B cell (primary cell): Measurements from ENCODE around the gene LHPP. TPM values are rescaled to one million over a fixed set of nuclear protein-coding genes. Genes with fewer than 3 reads are reported as not detected.

Source experiments
- ATAC-seq: fragments of 200-7000 bp; cut with Tn5 transposase; one replicate; pipeline ENCODE4 v1.10.0; 2021; ENCODE audit warnings: low read depth, mild to moderate bottlenecking, moderate number of reproducible peaks, moderate library complexity
- CTCF ChIA-PET: fragments of 350-600 bp; sonication (Branson Sonifier 250); formaldehyde crosslinking; loops from one replicate; lab custom pipeline; 2021; ENCODE audit warnings: antibody characterized with exemption, inconsistent platforms; lab: Charles Lee
- POLR2A ChIA-PET: fragments of 350-600 bp; sonication (Branson Sonifier 250); formaldehyde crosslinking; loops from one replicate; lab custom pipeline; 2021; ENCODE audit warnings: antibody characterized with exemption; lab: Charles Lee
- DNase-seq: peaks from one replicate; pipeline ENCODE4 v3.0.0; 2013
- H2AFZ ChIP-seq: 2 replicates; pipeline ENCODE4 v1.6.1; 2012; ENCODE audit warnings: mild to moderate bottlenecking, low read depth, low read length; ENCODE audit not compliant: insufficient read depth, poor library complexity, severe bottlenecking
- H3K27ac ChIP-seq, 2 donors: 1 replicate in 1 of 2; 2 replicates in 1 of 2; pipeline ENCODE4 v1.5.1; 2012 to 2013; ENCODE audit warnings: low read length in 2 of 2, mild to moderate bottlenecking in 2 of 2, moderate library complexity in 1 of 2
- H3K27me3 ChIP-seq, 4 experiments: fragments of 200-600 bp in 1 of 4; sonication (generic) in 1 of 4; replicated peaks in 1 of 4; 1 replicate in 2 of 4; 2 replicates in 2 of 4; pipeline versions ENCODE4 v1.6.1 to v1.7.0; 2013 to 2016; ENCODE audit warnings: low read length in 3 of 4, mild to moderate bottlenecking in 2 of 4, mixed read lengths in 1 of 4, moderate library complexity in 1 of 4; ENCODE audit not compliant: insufficient read depth in 4 of 4, control insufficient read depth in 3 of 4; ENCODE audit errors: control extremely low read depth in 1 of 4
- H3K36me3 ChIP-seq, 2 experiments: replicated peaks in 1 of 2; 1 replicate in 1 of 2; 2 replicates in 1 of 2; pipeline versions ENCODE4 v1.6.1 to v1.7.1; 2013; ENCODE audit warnings: low read length in 1 of 2; ENCODE audit not compliant: insufficient read depth in 2 of 2, control insufficient read depth in 1 of 2; ENCODE audit errors: control extremely low read depth in 1 of 2, extremely low read depth in 1 of 2
- H3K4me1 ChIP-seq, 2 donors: fragments of 200-600 bp in 1 of 2; sonication (generic) in 1 of 2; 1 replicate in 1 of 2; 2 replicates in 1 of 2; pipeline versions ENCODE4 v1.5.1 to v1.6.1; 2013 to 2017; ENCODE audit warnings: low read length in 2 of 2; ENCODE audit not compliant: control insufficient read depth in 2 of 2, insufficient read depth in 2 of 2
- H3K4me2 ChIP-seq: replicated peaks from 2 replicates; pipeline ENCODE3; 2012; ENCODE audit warnings: mild to moderate bottlenecking, low read depth, low read length; ENCODE audit not compliant: poor library complexity, severe bottlenecking
- H3K4me3 ChIP-seq, 5 experiments: fragments of 200-600 bp in 1 of 5; sonication (generic) in 1 of 5; 1 replicate in 3 of 5; 2 replicates in 2 of 5; pipeline versions ENCODE4 v1.5.1 to v1.7.0; 2011 to 2016; ENCODE audit warnings: low read length in 4 of 5, mild to moderate bottlenecking in 4 of 5, low read depth in 2 of 5, control low read depth in 1 of 5, moderate library complexity in 1 of 5; ENCODE audit not compliant: insufficient read depth in 1 of 5; ENCODE audit errors: control extremely low read depth in 1 of 5, extremely low read depth in 1 of 5
- H3K79me2 ChIP-seq: fragments of 200-600 bp; sonication (generic); one replicate; pipeline ENCODE4 v1.6.0; 2016; ENCODE audit warnings: low read length; ENCODE audit not compliant: control insufficient read depth, insufficient read depth
- H3K9ac ChIP-seq: fragments of 200-600 bp; sonication (generic); 2 replicates; pipeline ENCODE4 v1.6.1; 2017; ENCODE audit warnings: mild to moderate bottlenecking, low read length, moderate library complexity
- H3K9me3 ChIP-seq, 3 donors: one replicate each; pipeline versions ENCODE4 v1.6.1 to v1.7.1; 2013; ENCODE audit warnings: low read length in 2 of 3; ENCODE audit not compliant: control insufficient read depth in 2 of 3, insufficient read depth in 1 of 3; ENCODE audit errors: control extremely low read depth in 1 of 3
- H4K20me1 ChIP-seq: 2 replicates; pipeline ENCODE4 v1.6.0; 2012; ENCODE audit warnings: mild to moderate bottlenecking, low read length; ENCODE audit not compliant: insufficient read depth, control insufficient read depth, poor library complexity, severe bottlenecking
- H3K27ac Mint-ChIP-seq: one replicate; pipeline ENCODE4 v1.8.0; 2021; ENCODE audit warnings: mixed read lengths
- H3K27me3 Mint-ChIP-seq: one replicate; pipeline ENCODE4 v1.8.0; 2021; ENCODE audit warnings: mixed read lengths
- H3K4me1 Mint-ChIP-seq: one replicate; pipeline ENCODE4 v1.8.0; 2021; ENCODE audit warnings: mixed read lengths
- H3K4me3 Mint-ChIP-seq: one replicate; pipeline ENCODE4 v1.8.0; 2021; ENCODE audit warnings: mixed read lengths
- H3K9me3 Mint-ChIP-seq: one replicate; pipeline ENCODE4 v1.8.0; 2022; ENCODE audit warnings: mixed read lengths; ENCODE audit not compliant: insufficient read depth
- CTCF ChIP-seq: fragments of 200-600 bp; IDR thresholded peaks from one replicate; pipeline ENCODE4 v1.8.0; 2022; ENCODE audit warnings: antibody characterized with exemption, mild to moderate bottlenecking
- EZH2 ChIP-seq: IDR thresholded peaks from 2 replicates; pipeline ENCODE4 v1.6.1; 2012; ENCODE audit warnings: borderline replicate concordance, low read depth, mild to moderate bottlenecking, moderate library complexity, low read length; ENCODE audit not compliant: insufficient read depth, poor library complexity, severe bottlenecking
- WGBS: methylation state at CpG from one replicate; pipeline ENCODE4 v1.1.5; 2013; ENCODE audit warnings: missing lambda C conversion rate; ENCODE audit not compliant: insufficient coverage; 5-methylcytosine and 5-hydroxymethylcytosine counted together
- intact Hi-C: fragments of 100-400 bp; cut with micrococcal nuclease; formaldehyde crosslinking; loops from one replicate; pipeline ENCODE4 v1.10.0; 2022
- polyA plus RNA-seq: library from polyadenylated mRNA; depleted of rRNA; stranded (reverse); fragments of >200 nt; gene quantifications from 2 replicates; pipeline ENCODE4 v1.2.3, GENCODE V29; 2012
- total RNA-seq, 2 donors: library from RNA; stranded (reverse); fragments of 120-200 nt in 1 of 2; gene quantifications; 1 replicate in 1 of 2; 2 replicates in 1 of 2; pipeline versions ENCODE4 v1.2.3 to v1.2.4, GENCODE V29; 2013 to 2022

LHPP gene
- total and polyA plus RNA-seq, 2 donors (not counting 1 experiment from before 2014, with no cell fraction given) = 60.2 to 83.5 TPM

GRCh38 chr10:124616040-124616835, 154.6 kb downstream of the LHPP start:
- Histone ChIP-seq H3K4me3 (no peak overlapping the region), H4K20me1 (no peaks in the 10 kb centered on the region), H3K9me3 (peaks cover 0 to 9% (median 0%) of the 10 kb centered on the region in 3 donors), H2AFZ (no peak overlapping the region), H3K36me3 (peaks cover 0 to 39% of the 10 kb centered on the region in 2 experiments), H3K9ac (no peak overlapping the region), H3K27ac (peak overlapping the region; percentile 97 to 98), H3K79me2 (peaks cover 83% of the 10 kb centered on the region), H3K27me3 (no peaks in the 10 kb centered on the region), H3K4me1 (peaks cover 96 to 100% of the 10 kb centered on the region in 2 donors), H3K4me2 (peak overlapping the region; percentile 83)
- WGBS = 86% methylated on average over 26 of the region's 30 CpGs
- Mint-ChIP-seq H3K27me3 (no peaks in the 10 kb centered on the region), H3K4me1 (peaks cover 92% of the 10 kb centered on the region), H3K4me3 (peak overlapping the region; percentile 39), H3K9me3 (no peaks in the 10 kb centered on the region), H3K27ac (peak overlapping the region; percentile 99)
- TF ChIP-seq EZH2 = no peak
- no peak for TF ChIP-seq CTCF
- POLR2A ChIA-PET = interaction anchor here (0.7 to 11.6 kb wide), 4 partner anchors 11 to 126 kb away, joined by 3 to 163 read pairs (median 5); no protein-coding TSS in a partner anchor
- DNase-seq (no peak), ATAC-seq (no peak)
- intact Hi-C loops = loop anchor here (10.0 kb wide), 1 partner anchor 151 kb away; the partner anchor contains the start of gene LHPP
- CTCF ChIA-PET = interaction anchor here (0.9 to 7.2 kb wide), 10 partner anchors 11 to 125 kb away, joined by 3 to 91 read pairs (median 4); no protein-coding TSS in a partner anchor

- H3K27me3 Mint-ChIP-seq = no peaks in the 10 kb centered on the region
- POLR2A ChIA-PET = interaction anchor here (1.2 to 11.6 kb wide), 3 partner anchors 11 to 126 kb away, joined by 4 to 163 read pairs (median 6); no protein-coding TSS in a partner anchor
- Histone ChIP-seq H3K9me3 (peaks cover 0 to 9% (median 0%) of the 10 kb centered on the region in 3 donors), H3K4me1 (peaks cover 96 to 100% of the 10 kb centered on the region in 2 donors), H3K79me2 (peaks cover 84% of the 10 kb centered on the region), H3K27ac (peak overlapping the region; percentile 97 to 98), H3K4me3 (no peak overlapping the region), H2AFZ (no peak overlapping the region), H3K4me2 (peak overlapping the region; percentile 83), H4K20me1 (no peaks in the 10 kb centered on the region), H3K9ac (no peak overlapping the region), H3K36me3 (peaks cover 0 to 45% of the 10 kb centered on the region in 2 experiments), H3K27me3 (no peaks in the 10 kb centered on the region)
- H3K4me3 Mint-ChIP-seq = peak overlapping the region; percentile 87
- DNase-seq = no peak
- H3K9me3 Mint-ChIP-seq = no peaks in the 10 kb centered on the region
- TF ChIP-seq EZH2 (no peak), CTCF (no peak)
- H3K4me1 Mint-ChIP-seq = peaks cover 93% of the 10 kb centered on the region
- CTCF ChIA-PET = interaction anchor here (0.9 to 7.2 kb wide), 8 partner anchors 12 to 125 kb away, joined by 3 to 91 read pairs (median 4); no protein-coding TSS in a partner anchor
- intact Hi-C loops = loop anchor here (10.0 kb wide), 1 partner anchor 152 kb away; the partner anchor contains the start of gene LHPP
- no peak for ATAC-seq
- peak overlapping the region; percentile 99 for H3K27ac Mint-ChIP-seq
- no CpG with 5 or more reads among the region's 4 CpGs for WGBS
These were observed 155.2 kb downstream of the LHPP start for GRCh38 chr10:124616836-124617130.
